Peyer's patch (tissue), 4 donors: ENCODE data around the gene GTSE1. TPM values are rescaled to one million over a fixed set of nuclear protein-coding genes. Genes with fewer than 3 reads are reported as not detected.

Experiments used
- DNase-seq, 3 donors: peaks; one replicate each; pipeline ENCODE4 v3.0.0-alpha.2; 2017 to 2019
- H3K27ac ChIP-seq, 4 donors: fragments of 200-600 bp; sonication (generic); one replicate each; pipeline ENCODE4 v1.5.1; 2016 to 2019
- H3K27me3 ChIP-seq, 2 donors: fragments of 200-600 bp; sonication (generic); one replicate each; pipeline ENCODE4 v1.5.1; 2019
- H3K36me3 ChIP-seq, 3 donors: fragments of 200-600 bp; sonication (generic); one replicate each; pipeline ENCODE4 v1.5.1; 2016 to 2019
- H3K4me1 ChIP-seq, 4 donors: fragments of 200-600 bp; sonication (generic); one replicate each; pipeline ENCODE4 v1.5.1; 2016 to 2019
- H3K4me3 ChIP-seq, 4 donors: fragments of 200-600 bp; sonication (generic); 1 replicate in 3 of 4; 2 replicates in 1 of 4; pipeline ENCODE4 v1.5.1; 2016 to 2019; ENCODE audit warnings: mild to moderate bottlenecking in 1 of 4
- H3K9me3 ChIP-seq, 4 donors: fragments of 200-600 bp; sonication (generic); one replicate each; pipeline ENCODE4 v1.5.1; 2016 to 2019; ENCODE audit warnings: mild to moderate bottlenecking in 1 of 4
- POLR2A ChIP-seq, 2 donors: fragments of 450-650 bp; IDR thresholded peaks; one replicate each; pipeline ENCODE4 v1.5.1; 2017; ENCODE audit warnings: antibody characterized with exemption in 2 of 2, mild to moderate bottlenecking in 2 of 2, moderate library complexity in 2 of 2
- total RNA-seq, 4 donors: library from RNA; depleted of rRNA; stranded (reverse); fragments of >200 nt; gene quantifications; one replicate each; pipeline ENCODE4 v1.1.0, GENCODE V29; 2016
- TF ChIP-seq, protein P1 (sequence below), 6 experiments: fragments of 450-650 bp in 4 of 6; fragments of 200-600 bp in 2 of 6; sonication (generic) in 1 of 6; IDR thresholded peaks; one replicate each; pipeline ENCODE4 v1.5.1; 2017 to 2019; ENCODE audit warnings: antibody characterized with exemption in 6 of 6, mild to moderate bottlenecking in 3 of 6, moderate library complexity in 1 of 6

Gene GTSE1
- total RNA-seq, 4 donors from 2014 or later = 2.3 to 14.9 (median 5.9) TPM

DNA sequence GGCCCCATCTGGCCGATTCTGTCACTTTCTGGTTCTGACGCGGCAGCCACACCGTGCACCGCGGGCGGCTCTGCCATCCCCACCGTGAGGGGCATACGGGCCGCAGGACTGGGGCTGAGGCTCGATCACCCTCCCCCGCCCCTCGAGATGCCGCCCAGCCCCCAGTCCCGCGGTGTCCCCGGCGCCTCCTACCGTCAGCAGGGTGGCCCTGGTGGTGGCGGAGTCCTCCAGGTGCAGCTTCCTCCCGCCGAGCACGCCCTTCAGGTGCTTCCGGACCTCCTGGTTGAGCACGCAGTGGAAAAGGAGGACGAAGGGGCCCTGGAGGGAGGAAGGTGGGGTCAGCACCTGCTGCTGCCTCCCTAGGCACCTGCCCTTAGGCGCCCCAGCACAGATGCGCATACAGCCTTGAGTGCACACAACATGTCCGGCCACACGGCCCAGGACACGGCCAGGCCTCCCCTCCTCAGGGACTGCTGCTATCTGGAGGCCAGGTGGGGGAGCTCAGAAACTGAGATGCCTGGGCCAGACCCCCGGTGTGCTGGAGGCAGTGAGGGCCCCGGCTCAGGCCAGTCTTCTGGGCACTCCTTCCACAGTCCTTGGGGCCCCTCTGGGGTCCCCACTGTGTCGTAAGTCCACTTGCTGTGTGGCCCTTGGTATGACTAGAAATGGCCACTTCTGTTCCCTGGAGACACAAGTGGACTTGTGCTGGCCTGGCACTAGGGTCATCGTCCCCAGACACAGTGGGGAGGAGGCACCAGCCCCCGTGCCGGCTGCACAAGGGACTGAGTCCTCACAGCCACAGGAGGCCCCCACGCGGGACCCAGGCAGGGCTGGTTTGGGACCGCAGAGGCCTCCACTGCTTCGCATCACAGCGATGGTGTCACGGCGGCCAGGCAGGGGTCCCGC, 70.4 kb downstream of the GTSE1 start:
- Histone ChIP-seq H3K4me1 (peaks cover 0 to 6% (median 4%) of the 10 kb centered on the region in 4 donors), H3K4me3 (peak overlapping the region in 2 of 4 donors; percentile 17 to 27), H3K36me3 (no peaks in the 10 kb centered on the region), H3K9me3 (no peaks in the 10 kb centered on the region), H3K27me3 (no peaks in the 10 kb centered on the region), H3K27ac (peak overlapping the region in 2 of 4 donors; percentile 5 to 50)
- TF ChIP-seq, protein P1, sequence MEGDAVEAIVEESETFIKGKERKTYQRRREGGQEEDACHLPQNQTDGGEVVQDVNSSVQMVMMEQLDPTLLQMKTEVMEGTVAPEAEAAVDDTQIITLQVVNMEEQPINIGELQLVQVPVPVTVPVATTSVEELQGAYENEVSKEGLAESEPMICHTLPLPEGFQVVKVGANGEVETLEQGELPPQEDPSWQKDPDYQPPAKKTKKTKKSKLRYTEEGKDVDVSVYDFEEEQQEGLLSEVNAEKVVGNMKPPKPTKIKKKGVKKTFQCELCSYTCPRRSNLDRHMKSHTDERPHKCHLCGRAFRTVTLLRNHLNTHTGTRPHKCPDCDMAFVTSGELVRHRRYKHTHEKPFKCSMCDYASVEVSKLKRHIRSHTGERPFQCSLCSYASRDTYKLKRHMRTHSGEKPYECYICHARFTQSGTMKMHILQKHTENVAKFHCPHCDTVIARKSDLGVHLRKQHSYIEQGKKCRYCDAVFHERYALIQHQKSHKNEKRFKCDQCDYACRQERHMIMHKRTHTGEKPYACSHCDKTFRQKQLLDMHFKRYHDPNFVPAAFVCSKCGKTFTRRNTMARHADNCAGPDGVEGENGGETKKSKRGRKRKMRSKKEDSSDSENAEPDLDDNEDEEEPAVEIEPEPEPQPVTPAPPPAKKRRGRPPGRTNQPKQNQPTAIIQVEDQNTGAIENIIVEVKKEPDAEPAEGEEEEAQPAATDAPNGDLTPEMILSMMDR (IDR thresholded peaks at IDR 0.05) = peak in 1 of 6 experiments; percentile 14
- TF ChIP-seq POLR2A (IDR thresholded peaks at IDR 0.05) = no peak
- DNase-seq = peak in 2 of 3 donors; percentile 58 to 81

DNA sequence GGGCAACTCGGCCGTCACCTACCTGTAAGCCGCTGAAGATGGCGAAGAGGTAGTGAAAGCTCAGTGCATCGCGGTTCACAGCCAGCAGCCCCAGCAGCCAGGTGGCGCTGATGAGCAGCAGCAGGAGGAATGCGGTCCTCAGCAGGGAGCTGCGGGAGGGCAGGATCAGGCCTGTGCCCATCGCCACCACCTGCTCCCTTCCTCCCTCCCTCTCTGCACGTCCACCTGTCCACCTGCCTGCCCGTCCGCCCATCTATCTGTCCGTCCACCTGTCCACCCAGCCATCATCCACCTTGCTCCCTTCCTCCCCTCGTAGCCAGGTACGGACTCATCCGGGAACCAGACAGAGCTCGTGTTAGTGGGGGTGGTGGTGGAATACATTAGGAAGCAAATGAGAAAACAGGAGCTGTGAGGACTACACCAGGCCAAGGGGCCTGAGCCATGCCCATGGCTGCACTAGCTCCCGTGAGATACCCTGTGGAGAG, 71.1 kb downstream of the GTSE1 start:
- Histone ChIP-seq H3K27ac (peak overlapping the region in 1 of 4 donors; percentile 50), H3K36me3 (no peaks in the 10 kb centered on the region), H3K4me1 (peaks cover 0 to 6% (median 4%) of the 10 kb centered on the region in 4 donors), H3K9me3 (no peaks in the 10 kb centered on the region), H3K4me3 (peak overlapping the region in 2 of 4 donors; percentile 17 to 27), H3K27me3 (no peaks in the 10 kb centered on the region)
- no peak for TF ChIP-seq POLR2A (IDR thresholded peaks at IDR 0.05)
- TF ChIP-seq, protein P1 (IDR thresholded peaks at IDR 0.05) = peak; percentile 75 to 96 (median 92)
- DNase-seq = peak; percentile 78 to 92 (median 86)

DNA sequence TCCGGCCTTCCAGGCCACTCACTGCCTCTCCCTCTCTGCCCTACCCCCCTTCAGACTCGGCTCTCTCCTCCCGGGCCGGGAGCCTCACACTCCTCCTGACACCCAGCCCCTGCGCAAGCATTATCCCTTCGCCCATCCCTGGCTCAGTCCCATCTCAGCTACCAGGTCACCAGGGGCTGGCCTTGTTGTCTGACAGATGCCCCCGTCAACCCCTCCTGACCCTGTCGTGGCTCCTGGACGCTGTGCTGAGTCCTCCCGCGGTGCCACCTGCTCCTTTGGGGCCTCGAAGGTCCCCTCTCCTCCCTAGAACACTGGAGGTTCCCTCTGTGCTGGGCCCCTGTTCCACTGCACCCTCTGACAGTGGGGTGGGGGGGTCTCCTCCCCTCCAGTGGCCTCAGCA, 71.8 kb downstream of the GTSE1 start:
- Histone ChIP-seq H3K4me3 (no peak overlapping the region), H3K27me3 (no peaks in the 10 kb centered on the region), H3K36me3 (no peaks in the 10 kb centered on the region), H3K9me3 (no peaks in the 10 kb centered on the region), H3K27ac (no peak overlapping the region), H3K4me1 (peaks cover 0 to 9% (median 4%) of the 10 kb centered on the region in 4 donors)
- TF ChIP-seq POLR2A (IDR thresholded peaks at IDR 0.05) = no peak
- TF ChIP-seq, protein P1 (IDR thresholded peaks at IDR 0.05) = no peak
- DNase-seq = no peak

DNA sequence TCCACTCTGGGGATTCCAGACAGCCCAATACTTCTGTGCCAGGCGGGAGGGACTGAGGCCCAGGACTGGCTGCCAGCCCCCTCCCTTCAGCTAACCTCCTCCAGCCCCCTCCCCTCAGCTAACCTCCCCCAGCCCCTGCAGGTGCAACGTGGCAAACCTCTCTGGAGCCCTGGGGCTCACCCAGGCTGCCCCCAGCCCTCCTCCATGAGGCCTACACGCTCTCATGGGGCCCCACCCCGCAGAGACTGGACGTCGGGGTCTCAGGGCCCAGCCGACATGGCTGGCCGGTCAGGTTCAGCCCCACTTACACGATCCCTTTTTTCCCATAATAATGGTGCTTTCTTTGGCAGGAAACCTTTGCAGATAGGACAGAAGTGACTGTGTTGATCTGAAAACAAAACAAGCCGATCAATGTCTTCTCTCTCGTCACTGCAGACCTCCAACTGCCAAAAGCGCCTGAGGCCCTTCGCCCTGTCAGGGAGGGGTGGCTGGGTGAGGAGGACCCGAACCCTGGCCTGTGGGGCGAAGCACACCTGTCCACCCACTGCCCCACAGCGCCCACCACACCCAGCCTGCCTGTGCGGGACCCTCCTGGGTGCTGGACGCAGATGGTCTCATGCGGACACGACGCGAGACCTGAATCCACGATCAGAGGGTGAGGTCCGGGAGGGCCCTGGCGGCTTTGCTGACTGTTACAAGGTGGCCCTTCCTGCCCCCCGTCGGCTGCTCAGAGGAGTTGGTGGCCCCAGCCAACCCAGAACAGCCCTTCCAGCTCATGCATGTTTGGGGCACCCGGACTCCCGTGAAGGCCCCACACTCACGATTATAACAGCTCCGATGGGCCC, 72.4 kb downstream of the GTSE1 start:
- Histone ChIP-seq H3K27me3 (no peaks in the 10 kb centered on the region), H3K9me3 (no peaks in the 10 kb centered on the region), H3K4me1 (peaks cover 0 to 15% (median 4%) of the 10 kb centered on the region in 4 donors), H3K36me3 (no peaks in the 10 kb centered on the region), H3K4me3 (no peak overlapping the region), H3K27ac (no peak overlapping the region)
- no peak for DNase-seq
- no peak for TF ChIP-seq POLR2A (IDR thresholded peaks at IDR 0.05)
- TF ChIP-seq, protein P1 (IDR thresholded peaks at IDR 0.05) = no peak
